ENCODE data around the gene HDAC4. TPM values are rescaled to one million over a fixed set of nuclear protein-coding genes. Genes with fewer than 3 reads are reported as not detected.

HDAC4 gene
- polyA plus RNA-seq, 2 of the 4 experiments (the other 2 are of a cell fraction) = 8.6 to 10.4 TPM

GRCh38 chr2:239289545-239289944, 111.3 kb downstream of the HDAC4 start:
- ATAC-seq (no peak), FAIRE-seq (no peak), DNase-seq (ENCODE audit: low read depth in 1 of 2, low spot score in 1 of 2) (no peak)
- WGBS (ENCODE audit: missing lambda C conversion rate) = 94% methylated on average over 5 of the region's 6 CpGs
- no peak overlapping the region for H3K4me2 ChIP-seq
- H3K4me3 ChIP-seq = no peak overlapping the region
- TF ChIP-seq SREBF2 (IDR thresholded peaks at IDR 0.05) = no peak
- TF ChIP-seq ZC3H11A (IDR thresholded peaks at IDR 0.05) = no peak
- TF ChIP-seq E2F6 (IDR thresholded peaks at IDR 0.05; ENCODE audit: borderline replicate concordance, low read depth) = no peak
- TF ChIP-seq JUNB (IDR thresholded peaks at IDR 0.05) = no peak
- no peak for TF ChIP-seq FOSL2 (IDR thresholded peaks at IDR 0.05)
- no peak for TF ChIP-seq FOSL2 (CRISPR knock-in tag; IDR thresholded peaks at IDR 0.05)
- no peak for TF ChIP-seq SMC3 (IDR thresholded peaks at IDR 0.05)
- no peak for TF ChIP-seq CBX2 (IDR thresholded peaks at IDR 0.05; ENCODE audit: borderline replicate concordance, low read depth)
- TF ChIP-seq HMGXB4 (CRISPR knock-in tag; IDR thresholded peaks at IDR 0.05; ENCODE audit: borderline replicate concordance) = no peak
- TF ChIP-seq HOXB5 (CRISPR knock-in tag; IDR thresholded peaks at IDR 0.05) = no peak
- TF ChIP-seq CHD2 (IDR thresholded peaks at IDR 0.05; ENCODE audit: low read length, partially characterized antibody) = no peak
- TF ChIP-seq MAX (IDR thresholded peaks at IDR 0.05) = no peak
- no peak for TF ChIP-seq BHLHE40 (IDR thresholded peaks at IDR 0.05; ENCODE audit: low read depth, low read length)
- no peak for TF ChIP-seq CTCF (IDR thresholded peaks at IDR 0.05)
- no peak for TF ChIP-seq TFCP2L1 (CRISPR knock-in tag; IDR thresholded peaks at IDR 0.05)
- TF ChIP-seq ZSCAN20 (CRISPR knock-in tag; IDR thresholded peaks at IDR 0.05) = no peak
- TF ChIP-seq EHMT2 (IDR thresholded peaks at IDR 0.05; ENCODE audit: low read depth) = no peak
- TF ChIP-seq NPAS2 (CRISPR knock-in tag; IDR thresholded peaks at IDR 0.05; ENCODE audit: borderline replicate concordance) = no peak
- TF ChIP-seq TP53 (CRISPR knock-in tag; IDR thresholded peaks at IDR 0.05) = no peak
- TF ChIP-seq ZNF302 (CRISPR knock-in tag; IDR thresholded peaks at IDR 0.05) = no peak
- TF ChIP-seq RNF2 (IDR thresholded peaks at IDR 0.05; ENCODE audit: borderline replicate concordance, low read depth) = no peak
- peak overlapping the region in 1 of 2 experiments; percentile 53; a peak in 3 of 6 replicates for H3K27ac ChIP-seq
- ChIA-PET CTCF (interaction anchor here (1.0 kb wide), 1 partner anchor 54 kb away, joined by 3 read pairs; no protein-coding TSS in a partner anchor), POLR2A (no interaction called here)
- peaks cover 26% of the 10 kb centered on the region for H3K4me1 ChIP-seq
- H3K9me3 ChIP-seq = no peaks in the 10 kb centered on the region

- 70% methylated on average over 7 of the region's 7 CpGs for WGBS (ENCODE audit: missing lambda C conversion rate)
- FAIRE-seq (no peak), DNase-seq (ENCODE audit: low read depth in 1 of 2, low spot score in 1 of 2) (no peak), ATAC-seq (no peak)
- H3K4me2 ChIP-seq = no peak overlapping the region
- no peaks in the 10 kb centered on the region for H3K9me3 ChIP-seq
- peak overlapping the region in 1 of 2 experiments; percentile 53; a peak in 2 of 6 replicates for H3K27ac ChIP-seq
- ChIA-PET POLR2A (no interaction called here), CTCF (interaction anchor here (1.0 to 1.4 kb wide), 2 partner anchors 11 to 53 kb away, joined by 3 read pairs; no protein-coding TSS in a partner anchor)
- peaks cover 30% of the 10 kb centered on the region for H3K4me1 ChIP-seq
- no peak overlapping the region for H3K4me3 ChIP-seq
- TF ChIP-seq KDM1A (IDR thresholded peaks at IDR 0.05; ENCODE audit: low read depth) (no peak), NFE2L2 (conservative IDR thresholded peaks at IDR 0.05; ENCODE audit: low read length) (no peak), FOSB (CRISPR knock-in tag; IDR thresholded peaks at IDR 0.05) (no peak), EHMT2 (IDR thresholded peaks at IDR 0.05; ENCODE audit: low read depth) (no peak), USF2 (IDR thresholded peaks at IDR 0.05) (no peak), PBX3 (IDR thresholded peaks at IDR 0.05) (no peak), HOXB5 (CRISPR knock-in tag; IDR thresholded peaks at IDR 0.05) (no peak), REST (IDR thresholded peaks at IDR 0.05) (no peak), BHLHE40 (IDR thresholded peaks at IDR 0.05; ENCODE audit: low read depth, low read length) (no peak), HES2 (IDR thresholded peaks at IDR 0.05) (no peak)
Measured at GRCh38 chr2:239288951-239289511, 111.8 kb downstream of the HDAC4 start.

Measured in A549 (cell line).